ENCODE measurements around the gene LCORL.
"Not testable (repeated sequence)": the region's sequence is repeated elsewhere in the genome, so short reads cannot be mapped to it uniquely, and the experiment has no call there.

Gene LCORL

GRCh38 chr4:18021720-18022571 is at the start of gene LCORL:
TSS of gene LCORL (minus strand) at chr4:18021755. CDS start at chr4:18021751, 4 bp downstream.
- DNase-seq: peak; percentile 65 to 100 (median 94)

- no peak for DNase-seq
Measured at GRCh38 chr4:18069810-18070209, 48.3 kb upstream of the LCORL start.

- DNase-seq: no peak
Measured at GRCh38 chr4:18067031-18067430, 45.5 kb upstream of the LCORL start.

- DNase-seq: no peak
Measured at GRCh38 chr4:18063079-18063478, 41.5 kb upstream of the LCORL start.

GRCh38 chr4:18057821-18058533 is 36.4 kb upstream of the LCORL start:
- DNase-seq: no peak

- DNase-seq: no peak
Measured at GRCh38 chr4:18056030-18056429, 34.5 kb upstream of the LCORL start.

- DNase-seq: no peak
Measured at GRCh38 chr4:18052158-18052557, 30.6 kb upstream of the LCORL start.

- no peak for DNase-seq
Measured at GRCh38 chr4:18051281-18051680, 29.7 kb upstream of the LCORL start.

GRCh38 chr4:18050448-18050847 is 28.9 kb upstream of the LCORL start:
- no peak for DNase-seq

GRCh38 chr4:18049446-18049845 is 27.9 kb upstream of the LCORL start:
- no peak for DNase-seq

- DNase-seq: no peak
Measured at GRCh38 chr4:18042754-18043153, 21.2 kb upstream of the LCORL start.

- no peak for DNase-seq
Measured at GRCh38 chr4:18042012-18042411, 20.5 kb upstream of the LCORL start.

- DNase-seq: no peak
Measured at GRCh38 chr4:18041114-18041513, 19.6 kb upstream of the LCORL start.

GRCh38 chr4:18039113-18039512 is 17.6 kb upstream of the LCORL start:
- DNase-seq: no peak

GRCh38 chr4:18036369-18036768 is 14.8 kb upstream of the LCORL start:
- not testable (repeated sequence) for DNase-seq

GRCh38 chr4:18034099-18034498 is 12.5 kb upstream of the LCORL start:
- DNase-seq: no peak

- no peak for DNase-seq
Measured at GRCh38 chr4:18033111-18034085, 11.8 kb upstream of the LCORL start.

GRCh38 chr4:18025288-18025687 is 3.7 kb upstream of the LCORL start:
- DNase-seq: no peak

- no peak for DNase-seq
Measured at GRCh38 chr4:18022572-18023050, 1.1 kb upstream of the LCORL start.

GRCh38 chr4:18021470-18021719 is 160 bp downstream of the LCORL start:
- DNase-seq: peak in 2 of 51 donors; percentile 57 to 72

GRCh38 chr4:18020671-18021469 is 685 bp downstream of the LCORL start:
- DNase-seq: peak; percentile 9 to 77 (median 50)

Measured in hypothalamus (tissue), 51 donors.